ENCODE data around the gene PXYLP1. TPM values are rescaled to one million over a fixed set of nuclear protein-coding genes. Genes with fewer than 3 reads are reported as not detected.

PXYLP1 gene
- total and polyA plus RNA-seq, 2 donors, result 41.5 to 49.0 TPM

GRCh38 chr3:141303481-141304223 is 72.0 kb downstream of the PXYLP1 start:
- H3K27ac ChIP-seq (ENCODE audit: low read depth in 1 of 2, low read length in 1 of 2), result peak overlapping the region in 1 of 2 donors; percentile 36
- 93% methylated on average over 13 of the region's 13 CpGs for WGBS
- H3K9me3 ChIP-seq (ENCODE audit: control insufficient read depth in 2 of 2, insufficient read depth in 1 of 2, low read length in 1 of 2), result peaks cover 0 to 8% of the 10 kb centered on the region in 2 donors
- DNase-seq (ENCODE audit: low read depth in 6 of 9, low spot score in 9 of 9), result peak; percentile 57 to 92 (median 84)
- no peaks in the 10 kb centered on the region for H3K27me3 ChIP-seq (ENCODE audit: control insufficient read depth in 2 of 2, insufficient read depth in 1 of 2, low read length in 1 of 2)
- no peak overlapping the region for H3K4me3 ChIP-seq (ENCODE audit: low read length in 2 of 2)
- H3K36me3 ChIP-seq (ENCODE audit: control insufficient read depth in 2 of 2, insufficient read depth in 2 of 2, low read length in 1 of 2), result no peaks in the 10 kb centered on the region
- H3K4me1 ChIP-seq (ENCODE audit: control insufficient read depth in 2 of 2, insufficient read depth in 2 of 2, low read length in 2 of 2), result peaks cover 15 to 47% of the 10 kb centered on the region in 2 donors

- DNase-seq (ENCODE audit: low read depth in 6 of 9, low spot score in 9 of 9), result no peak
- Histone ChIP-seq H3K27me3 (ENCODE audit: control insufficient read depth in 2 of 2, insufficient read depth in 1 of 2, low read length in 1 of 2) (no peaks in the 10 kb centered on the region), H3K27ac (ENCODE audit: low read depth in 1 of 2, low read length in 1 of 2) (no peak overlapping the region), H3K4me3 (ENCODE audit: low read length in 2 of 2) (no peak overlapping the region), H3K4me1 (ENCODE audit: control insufficient read depth in 2 of 2, insufficient read depth in 2 of 2, low read length in 2 of 2) (peaks cover 13 to 48% of the 10 kb centered on the region in 2 donors), H3K36me3 (ENCODE audit: control insufficient read depth in 2 of 2, insufficient read depth in 2 of 2, low read length in 1 of 2) (no peaks in the 10 kb centered on the region), H3K9me3 (ENCODE audit: control insufficient read depth in 2 of 2, insufficient read depth in 1 of 2, low read length in 1 of 2) (peaks cover 0 to 5% of the 10 kb centered on the region in 2 donors)
These were observed 73.8 kb downstream of the PXYLP1 start for GRCh38 chr3:141305436-141305835.

- Histone ChIP-seq H3K4me1 (ENCODE audit: control insufficient read depth in 2 of 2, insufficient read depth in 2 of 2, low read length in 2 of 2) (peaks cover 17 to 57% of the 10 kb centered on the region in 2 donors), H3K27ac (ENCODE audit: low read depth in 1 of 2, low read length in 1 of 2) (peak overlapping the region in 1 of 2 donors; percentile 76), H3K9me3 (ENCODE audit: control insufficient read depth in 2 of 2, insufficient read depth in 1 of 2, low read length in 1 of 2) (peaks cover 0 to under 1% of the 10 kb centered on the region in 2 donors), H3K27me3 (ENCODE audit: control insufficient read depth in 2 of 2, insufficient read depth in 1 of 2, low read length in 1 of 2) (no peaks in the 10 kb centered on the region), H3K36me3 (ENCODE audit: control insufficient read depth in 2 of 2, insufficient read depth in 2 of 2, low read length in 1 of 2) (no peaks in the 10 kb centered on the region), H3K4me3 (ENCODE audit: low read length in 2 of 2) (no peak overlapping the region)
- WGBS, result 98% methylated on average over 5 of the region's 5 CpGs
- DNase-seq (ENCODE audit: low read depth in 6 of 9, low spot score in 9 of 9), result no peak
These were observed 74.7 kb downstream of the PXYLP1 start for GRCh38 chr3:141306276-141306675.

GRCh38 chr3:141306922-141307321 is 75.3 kb downstream of the PXYLP1 start:
- H3K9me3 ChIP-seq (ENCODE audit: control insufficient read depth in 2 of 2, insufficient read depth in 1 of 2, low read length in 1 of 2), result no peaks in the 10 kb centered on the region
- WGBS, result 51% methylated on average over 5 of the region's 5 CpGs
- no peaks in the 10 kb centered on the region for H3K36me3 ChIP-seq (ENCODE audit: control insufficient read depth in 2 of 2, insufficient read depth in 2 of 2, low read length in 1 of 2)
- H3K4me3 ChIP-seq (ENCODE audit: low read length in 2 of 2), result no peak overlapping the region
- DNase-seq (ENCODE audit: low read depth in 6 of 9, low spot score in 9 of 9), result peak in 8 of 9 donors; percentile 30 to 85 (median 47)
- no peaks in the 10 kb centered on the region for H3K27me3 ChIP-seq (ENCODE audit: control insufficient read depth in 2 of 2, insufficient read depth in 1 of 2, low read length in 1 of 2)
- peak overlapping the region; percentile 50 to 76 for H3K27ac ChIP-seq (ENCODE audit: low read depth in 1 of 2, low read length in 1 of 2)
- peaks cover 17 to 58% of the 10 kb centered on the region in 2 donors for H3K4me1 ChIP-seq (ENCODE audit: control insufficient read depth in 2 of 2, insufficient read depth in 2 of 2, low read length in 2 of 2)

GRCh38 chr3:141307351-141308059 is 75.9 kb downstream of the PXYLP1 start:
- H3K36me3 ChIP-seq (ENCODE audit: control insufficient read depth in 2 of 2, insufficient read depth in 2 of 2, low read length in 1 of 2), result no peaks in the 10 kb centered on the region
- peaks cover 18 to 62% of the 10 kb centered on the region in 2 donors for H3K4me1 ChIP-seq (ENCODE audit: control insufficient read depth in 2 of 2, insufficient read depth in 2 of 2, low read length in 2 of 2)
- no peaks in the 10 kb centered on the region for H3K9me3 ChIP-seq (ENCODE audit: control insufficient read depth in 2 of 2, insufficient read depth in 1 of 2, low read length in 1 of 2)
- 78% methylated on average over 16 of the region's 16 CpGs for WGBS
- H3K27ac ChIP-seq (ENCODE audit: low read depth in 1 of 2, low read length in 1 of 2), result peak overlapping the region; percentile 55 to 76
- no peak overlapping the region for H3K4me3 ChIP-seq (ENCODE audit: low read length in 2 of 2)
- DNase-seq (ENCODE audit: low read depth in 6 of 9, low spot score in 9 of 9), result peak in 1 of 9 donors; percentile 42
- H3K27me3 ChIP-seq (ENCODE audit: control insufficient read depth in 2 of 2, insufficient read depth in 1 of 2, low read length in 1 of 2), result no peaks in the 10 kb centered on the region

- H3K27ac ChIP-seq (ENCODE audit: low read depth in 1 of 2, low read length in 1 of 2), result no peak overlapping the region
These were observed 77.1 kb downstream of the PXYLP1 start for GRCh38 chr3:141308588-141309218.

GRCh38 chr3:141311170-141311495 is 79.5 kb downstream of the PXYLP1 start:
- Histone ChIP-seq H3K9me3 (ENCODE audit: control insufficient read depth in 2 of 2, insufficient read depth in 1 of 2, low read length in 1 of 2) (no peaks in the 10 kb centered on the region), H3K4me3 (ENCODE audit: low read length in 2 of 2) (peak overlapping the region; percentile 68 to 70), H3K27me3 (ENCODE audit: control insufficient read depth in 2 of 2, insufficient read depth in 1 of 2, low read length in 1 of 2) (no peaks in the 10 kb centered on the region), H3K27ac (ENCODE audit: low read depth in 1 of 2, low read length in 1 of 2) (peak overlapping the region; percentile 50 to 77), H3K4me1 (ENCODE audit: control insufficient read depth in 2 of 2, insufficient read depth in 2 of 2, low read length in 2 of 2) (peaks cover 17 to 43% of the 10 kb centered on the region in 2 donors), H3K36me3 (ENCODE audit: control insufficient read depth in 2 of 2, insufficient read depth in 2 of 2, low read length in 1 of 2) (no peaks in the 10 kb centered on the region)
- 7% methylated on average over 13 of the region's 13 CpGs for WGBS
- no peak for DNase-seq (ENCODE audit: low read depth in 6 of 9, low spot score in 9 of 9)

More at GRCh38 chr3:141308588-141309218, 77.1 kb downstream of the PXYLP1 start:
- Histone ChIP-seq H3K27me3 (ENCODE audit: control insufficient read depth in 2 of 2, insufficient read depth in 1 of 2, low read length in 1 of 2) (no peaks in the 10 kb centered on the region), H3K4me3 (ENCODE audit: low read length in 2 of 2) (no peak overlapping the region), H3K36me3 (ENCODE audit: control insufficient read depth in 2 of 2, insufficient read depth in 2 of 2, low read length in 1 of 2) (no peaks in the 10 kb centered on the region), H3K4me1 (ENCODE audit: control insufficient read depth in 2 of 2, insufficient read depth in 2 of 2, low read length in 2 of 2) (peaks cover 17 to 54% of the 10 kb centered on the region in 2 donors), H3K9me3 (ENCODE audit: control insufficient read depth in 2 of 2, insufficient read depth in 1 of 2, low read length in 1 of 2) (no peaks in the 10 kb centered on the region)
- WGBS, result 85% methylated on average over 13 of the region's 13 CpGs
- DNase-seq (ENCODE audit: low read depth in 6 of 9, low spot score in 9 of 9), result no peak

GRCh38 chr3:141311496-141312353 is 80.1 kb downstream of the PXYLP1 start:
- peak; percentile 93 to 99 (median 96) for DNase-seq (ENCODE audit: low read depth in 6 of 9, low spot score in 9 of 9)
- 6% methylated on average over 43 of the region's 43 CpGs for WGBS
- no peaks in the 10 kb centered on the region for H3K27me3 ChIP-seq (ENCODE audit: control insufficient read depth in 2 of 2, insufficient read depth in 1 of 2, low read length in 1 of 2)
- H3K9me3 ChIP-seq (ENCODE audit: control insufficient read depth in 2 of 2, insufficient read depth in 1 of 2, low read length in 1 of 2), result no peaks in the 10 kb centered on the region
- H3K4me1 ChIP-seq (ENCODE audit: control insufficient read depth in 2 of 2, insufficient read depth in 2 of 2, low read length in 2 of 2), result peaks cover 17 to 37% of the 10 kb centered on the region in 2 donors
- H3K27ac ChIP-seq (ENCODE audit: low read depth in 1 of 2, low read length in 1 of 2), result peak overlapping the region; percentile 69 to 88
- H3K4me3 ChIP-seq (ENCODE audit: low read length in 2 of 2), result peak overlapping the region; percentile 68 to 70
- no peaks in the 10 kb centered on the region for H3K36me3 ChIP-seq (ENCODE audit: control insufficient read depth in 2 of 2, insufficient read depth in 2 of 2, low read length in 1 of 2)

Measured in thymus (tissue), 11 donors.